ENCODE results near the gene UTS2R.

The UTS2R gene

DNA sequence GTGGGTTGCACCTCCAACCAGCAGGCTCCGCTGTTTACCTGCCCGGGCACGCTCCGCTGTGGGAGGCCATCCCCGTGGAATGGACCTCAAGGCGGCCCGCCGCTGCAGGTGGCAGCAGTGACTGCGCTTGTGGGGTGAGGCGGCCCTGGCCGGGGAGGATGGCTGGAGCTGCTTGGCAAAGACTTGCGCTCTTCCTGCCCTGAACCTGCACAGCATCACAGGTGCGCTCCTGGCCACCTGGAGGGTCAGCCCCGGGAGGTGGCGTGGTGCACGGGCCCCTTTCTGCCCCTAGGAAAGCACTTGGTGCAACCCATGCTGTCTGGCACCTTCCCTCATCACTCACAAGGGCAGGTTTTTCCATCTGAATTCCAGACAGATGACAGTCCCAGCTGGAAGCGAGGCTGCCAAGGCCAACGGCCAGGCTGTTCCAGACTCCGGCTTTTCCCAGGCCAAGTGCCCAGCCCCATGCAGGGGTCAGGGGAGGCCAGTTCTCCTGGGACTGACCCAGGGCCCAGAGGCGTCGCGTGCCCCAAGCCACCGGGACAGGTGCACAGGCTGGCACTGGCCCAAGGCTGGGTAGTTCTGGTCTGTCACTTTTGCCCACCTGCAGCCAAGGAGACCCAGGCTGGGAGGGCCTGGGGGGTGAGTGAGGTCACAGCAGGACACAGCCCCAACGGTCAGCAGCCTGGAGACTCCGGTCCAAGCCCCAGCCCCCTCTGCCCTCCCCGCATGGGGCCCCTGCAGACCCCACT lies 13.3 kb downstream of the UTS2R start:
- TF ChIP-seq, protein P1, sequence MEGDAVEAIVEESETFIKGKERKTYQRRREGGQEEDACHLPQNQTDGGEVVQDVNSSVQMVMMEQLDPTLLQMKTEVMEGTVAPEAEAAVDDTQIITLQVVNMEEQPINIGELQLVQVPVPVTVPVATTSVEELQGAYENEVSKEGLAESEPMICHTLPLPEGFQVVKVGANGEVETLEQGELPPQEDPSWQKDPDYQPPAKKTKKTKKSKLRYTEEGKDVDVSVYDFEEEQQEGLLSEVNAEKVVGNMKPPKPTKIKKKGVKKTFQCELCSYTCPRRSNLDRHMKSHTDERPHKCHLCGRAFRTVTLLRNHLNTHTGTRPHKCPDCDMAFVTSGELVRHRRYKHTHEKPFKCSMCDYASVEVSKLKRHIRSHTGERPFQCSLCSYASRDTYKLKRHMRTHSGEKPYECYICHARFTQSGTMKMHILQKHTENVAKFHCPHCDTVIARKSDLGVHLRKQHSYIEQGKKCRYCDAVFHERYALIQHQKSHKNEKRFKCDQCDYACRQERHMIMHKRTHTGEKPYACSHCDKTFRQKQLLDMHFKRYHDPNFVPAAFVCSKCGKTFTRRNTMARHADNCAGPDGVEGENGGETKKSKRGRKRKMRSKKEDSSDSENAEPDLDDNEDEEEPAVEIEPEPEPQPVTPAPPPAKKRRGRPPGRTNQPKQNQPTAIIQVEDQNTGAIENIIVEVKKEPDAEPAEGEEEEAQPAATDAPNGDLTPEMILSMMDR (IDR thresholded peaks at IDR 0.05; ENCODE audit: low read depth, low read length, missing control alignments) = peak; percentile 21
- H3K4me3 ChIP-seq (ENCODE audit: low read depth, low read length) = no peak overlapping the region
- no peak for DNase-seq (ENCODE audit: low read depth)

DNA sequence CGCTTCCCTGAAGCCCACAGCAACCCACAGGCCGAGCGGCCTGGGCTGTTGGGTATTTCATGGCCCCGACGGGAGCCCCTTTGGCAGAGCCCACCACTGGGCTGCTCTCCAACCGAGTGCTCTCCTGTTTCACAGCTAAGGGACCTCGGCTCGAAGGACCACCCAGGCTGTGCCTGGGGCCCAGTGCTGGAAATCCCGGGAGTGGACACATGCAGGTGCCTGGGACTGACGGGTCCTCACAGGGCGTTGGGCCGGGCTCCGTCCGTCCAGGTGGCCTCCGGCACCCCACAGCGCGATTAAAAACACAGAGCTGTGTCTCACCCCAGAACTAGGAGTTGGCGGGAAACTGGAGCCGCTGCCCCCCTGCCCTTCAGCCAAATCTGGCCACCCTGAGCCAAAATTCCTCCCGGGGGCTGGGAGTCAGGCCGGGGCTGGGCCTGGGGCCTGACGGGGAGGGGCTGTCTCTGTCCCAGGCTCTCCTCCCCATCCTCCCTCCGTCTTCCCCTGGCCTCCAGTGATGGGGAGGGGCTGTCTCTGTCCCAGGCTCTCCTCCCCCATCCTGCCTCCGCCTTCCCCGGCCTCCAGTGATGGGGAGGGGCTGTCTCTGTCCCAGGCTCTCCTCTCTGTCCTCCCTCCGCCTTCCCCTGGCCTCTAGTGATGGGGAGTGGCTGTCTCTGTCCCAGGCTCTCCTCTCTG lies 14.1 kb downstream of the UTS2R start:
- no peak for DNase-seq (ENCODE audit: low read depth)
- TF ChIP-seq, protein P1 (IDR thresholded peaks at IDR 0.05; ENCODE audit: low read depth, low read length, missing control alignments) = no peak
- no peak overlapping the region for H3K4me3 ChIP-seq (ENCODE audit: low read depth, low read length)

DNA sequence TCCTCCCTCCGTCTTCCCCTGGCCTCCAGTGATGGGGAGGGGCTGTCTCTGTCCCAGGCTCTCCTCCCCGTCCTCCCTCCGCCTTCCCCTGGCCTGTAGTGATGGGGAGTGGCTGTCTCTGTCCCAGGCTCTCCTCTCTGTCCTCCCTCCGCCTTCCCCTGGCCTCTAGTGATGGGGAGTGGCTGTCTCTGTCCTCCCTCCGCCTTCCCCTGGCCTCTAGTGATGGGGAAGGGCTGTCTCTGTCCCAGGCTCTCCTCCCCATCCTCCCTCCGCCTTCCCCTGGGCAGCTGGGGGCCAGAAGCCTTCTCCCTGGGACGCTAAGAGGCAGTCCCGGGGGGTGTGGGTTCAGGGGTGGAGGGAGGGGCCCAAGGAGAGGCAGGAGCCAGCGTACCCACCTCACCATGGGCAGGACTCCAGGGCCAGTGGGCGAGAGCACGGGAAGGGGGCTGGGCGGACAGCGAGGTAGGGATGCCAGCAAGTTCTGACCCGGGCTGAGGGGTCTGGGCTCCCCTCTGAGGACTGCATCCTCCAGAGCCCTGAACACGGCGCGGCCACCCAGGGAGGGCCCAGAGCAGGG lies 14.8 kb downstream of the UTS2R start:
- TF ChIP-seq, protein P1 (IDR thresholded peaks at IDR 0.05; ENCODE audit: low read depth, low read length, missing control alignments) = no peak
- DNase-seq (ENCODE audit: low read depth) = no peak
- no peak overlapping the region for H3K4me3 ChIP-seq (ENCODE audit: low read depth, low read length)

DNA sequence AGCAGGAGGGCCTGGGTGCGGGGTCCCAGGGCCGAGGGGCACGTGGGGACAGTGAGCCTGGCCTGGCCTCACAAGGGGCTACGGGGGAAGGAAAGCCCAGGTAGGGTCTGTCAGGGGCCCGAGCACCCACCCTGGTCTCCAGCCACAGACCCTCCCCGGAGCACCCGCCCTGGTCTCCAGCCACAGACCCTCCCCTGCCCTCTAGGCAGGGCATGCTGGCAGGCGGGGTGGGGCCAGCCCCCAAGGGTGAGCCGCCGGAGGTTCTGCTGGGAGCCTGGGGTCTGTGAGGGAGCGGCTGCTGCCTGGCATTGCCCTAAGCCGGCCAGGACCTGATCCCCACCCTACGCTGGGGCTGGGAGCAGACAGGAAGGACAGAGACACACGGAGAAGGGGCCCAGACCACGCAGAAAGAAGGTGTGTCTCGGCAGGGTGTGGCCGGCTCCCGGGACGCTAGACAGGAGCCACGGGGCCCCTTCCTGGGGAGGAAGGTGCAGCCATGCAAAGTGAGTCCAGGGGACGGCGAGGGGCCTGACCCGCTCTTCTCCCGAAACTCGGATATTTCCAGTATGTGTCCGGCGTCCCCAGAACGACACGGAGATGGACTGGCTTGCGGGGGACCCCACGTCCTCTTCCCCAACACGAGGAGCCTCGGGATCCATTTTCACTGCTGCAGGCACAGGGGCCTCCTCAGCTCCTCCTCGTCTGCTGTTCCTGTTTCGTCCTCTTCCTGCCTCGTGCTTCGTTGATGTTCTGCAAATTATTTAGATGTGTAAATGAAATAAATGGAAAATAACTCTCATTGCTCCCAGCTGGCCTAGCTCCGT lies 15.5 kb downstream of the UTS2R start:
- TF ChIP-seq, protein P1 (IDR thresholded peaks at IDR 0.05; ENCODE audit: low read depth, low read length, missing control alignments) = no peak
- no peak overlapping the region for H3K4me3 ChIP-seq (ENCODE audit: low read depth, low read length)
- DNase-seq (ENCODE audit: low read depth) = no peak

DNA sequence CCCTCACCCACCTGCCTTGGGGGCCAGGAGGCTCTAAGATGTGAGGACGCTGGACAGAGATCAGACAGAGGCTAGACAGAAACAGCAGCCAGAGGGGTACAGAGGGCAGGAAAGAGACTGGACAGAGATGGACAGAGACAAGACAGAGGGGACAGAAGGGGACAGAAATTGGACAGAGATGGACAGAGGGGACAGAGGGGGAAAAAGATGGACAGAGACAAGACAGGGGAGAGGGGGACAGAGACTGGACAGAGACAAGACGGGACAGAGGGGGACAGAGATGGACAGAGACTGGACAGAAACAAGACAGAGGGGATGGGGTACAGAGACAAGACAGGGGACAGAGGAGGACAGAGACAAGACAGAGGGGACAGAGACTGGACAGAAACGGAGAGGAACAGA lies 16.1 kb downstream of the UTS2R start:
- TF ChIP-seq, protein P1 (IDR thresholded peaks at IDR 0.05; ENCODE audit: low read depth, low read length, missing control alignments) = no peak
- H3K4me3 ChIP-seq (ENCODE audit: low read depth, low read length) = no peak overlapping the region
- DNase-seq (ENCODE audit: low read depth) = no peak

DNA sequence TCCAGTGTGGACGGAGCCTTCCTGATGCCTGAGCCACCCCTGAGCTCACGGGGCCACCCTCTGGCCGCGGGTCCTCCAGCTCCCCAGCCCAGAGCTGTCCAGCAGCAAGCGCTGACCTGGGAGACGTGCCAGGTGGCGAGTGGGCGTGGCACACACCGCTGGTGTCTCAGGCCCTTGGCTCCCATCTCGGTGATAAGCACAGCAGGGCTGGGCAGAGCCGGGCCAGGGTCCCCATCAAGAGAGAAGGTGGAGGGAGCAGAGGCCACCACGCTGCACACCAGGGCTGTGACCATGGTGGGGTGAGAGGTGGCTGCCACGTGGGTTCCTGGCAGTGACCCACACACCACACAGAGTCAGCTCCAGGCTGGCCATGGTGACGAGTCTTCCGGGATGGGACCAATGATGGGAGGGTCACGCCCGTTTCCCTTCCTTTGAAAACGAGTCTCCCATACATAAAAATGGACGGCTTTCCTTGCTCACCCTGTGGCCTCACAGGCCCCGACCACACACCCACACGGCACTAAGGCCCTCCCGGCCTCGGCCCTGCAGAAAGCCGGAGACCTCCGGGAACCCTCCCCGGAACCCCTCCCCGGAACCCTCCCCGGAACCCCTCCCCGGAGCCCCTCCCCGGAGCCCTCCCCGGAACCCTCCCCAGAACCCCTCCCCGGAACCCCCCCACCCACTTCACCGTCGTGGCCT lies 16.8 kb downstream of the UTS2R start:
- H3K4me3 ChIP-seq (ENCODE audit: low read depth, low read length) = no peak overlapping the region
- no peak for DNase-seq (ENCODE audit: low read depth)

More for the DNA sequence above, 16.8 kb downstream of the UTS2R start:
- TF ChIP-seq, protein P1 (IDR thresholded peaks at IDR 0.05; ENCODE audit: low read depth, low read length, missing control alignments) = no peak
